Testis (tissue), 3 donors: ENCODE results near the gene LFNG. TPM values are rescaled to one million over a fixed set of nuclear protein-coding genes. Genes with fewer than 3 reads are reported as not detected.

Experiments used
- DNase-seq: peaks from one replicate; pipeline ENCODE4 v3.0.0-alpha.2; 2019
- H3K27ac ChIP-seq, 2 donors: fragments of 200-600 bp; sonication (generic); one replicate each; pipeline ENCODE4 v1.5.1; 2019
- H3K27me3 ChIP-seq: fragments of 200-600 bp; sonication (generic); one replicate; pipeline ENCODE4 v1.5.1; 2019
- H3K36me3 ChIP-seq: fragments of 200-600 bp; sonication (generic); one replicate; pipeline ENCODE4 v1.5.1; 2017; ENCODE audit warnings: low read depth; ENCODE audit errors: missing control alignments
- H3K4me1 ChIP-seq: fragments of 200-600 bp; sonication (generic); one replicate; pipeline ENCODE4 v1.5.1; 2019
- H3K4me3 ChIP-seq, 2 donors: fragments of 200-600 bp; sonication (generic); one replicate each; pipeline ENCODE4 v1.5.1; 2017 to 2019
- H3K9me3 ChIP-seq: fragments of 200-600 bp; sonication (generic); one replicate; pipeline ENCODE4 v1.5.1; 2017
- POLR2A ChIP-seq: fragments of 450-650 bp; IDR thresholded peaks from one replicate; pipeline ENCODE4 v1.6.1; 2017; ENCODE audit warnings: antibody characterized with exemption, mild to moderate bottlenecking, moderate library complexity
- WGBS, 2 donors: methylation state at CpG; one replicate each; pipeline ENCODE4 v1.1.5; 2018; 5-methylcytosine and 5-hydroxymethylcytosine counted together
- intact Hi-C: fragments of 100-400 bp; cut with DNase I; formaldehyde crosslinking; loops from one replicate; pipeline ENCODE4 v1.15.1; 2023; ENCODE audit warnings: low total_unique reads
- polyA plus RNA-seq: library from polyadenylated mRNA; stranded (reverse); fragments of 350-450 nt; fragmentation: Illumina TruSeq; extraction: RNeasy Lipid Tissue Mini Kit (QIAGEN cat#74804); gene quantifications from one replicate; pipeline ENCODE4 v1.2.3, GENCODE V29; 2014; ENCODE audit warnings: low read depth, low replicate concordance; ENCODE audit not compliant: insufficient read depth
- total RNA-seq, 2 donors: library from RNA; depleted of rRNA; stranded (reverse); fragments of >200 nt; gene quantifications; one replicate each; pipeline ENCODE4 v1.2.3, GENCODE V29; 2016
- TF ChIP-seq, protein P1 (sequence below), 3 experiments: fragments of 450-650 bp in 2 of 3; fragments of 200-600 bp in 1 of 3; sonication (generic) in 1 of 3; IDR thresholded peaks; one replicate each; pipeline ENCODE4 v1.5.1; 2016 to 2019; ENCODE audit warnings: antibody characterized with exemption in 3 of 3, mild to moderate bottlenecking in 2 of 3, moderate library complexity in 1 of 3

The LFNG gene
- total and polyA plus RNA-seq, 3 donors from 2014 or later, result 10.1 to 34.1 (median 18.3) TPM

DNA sequence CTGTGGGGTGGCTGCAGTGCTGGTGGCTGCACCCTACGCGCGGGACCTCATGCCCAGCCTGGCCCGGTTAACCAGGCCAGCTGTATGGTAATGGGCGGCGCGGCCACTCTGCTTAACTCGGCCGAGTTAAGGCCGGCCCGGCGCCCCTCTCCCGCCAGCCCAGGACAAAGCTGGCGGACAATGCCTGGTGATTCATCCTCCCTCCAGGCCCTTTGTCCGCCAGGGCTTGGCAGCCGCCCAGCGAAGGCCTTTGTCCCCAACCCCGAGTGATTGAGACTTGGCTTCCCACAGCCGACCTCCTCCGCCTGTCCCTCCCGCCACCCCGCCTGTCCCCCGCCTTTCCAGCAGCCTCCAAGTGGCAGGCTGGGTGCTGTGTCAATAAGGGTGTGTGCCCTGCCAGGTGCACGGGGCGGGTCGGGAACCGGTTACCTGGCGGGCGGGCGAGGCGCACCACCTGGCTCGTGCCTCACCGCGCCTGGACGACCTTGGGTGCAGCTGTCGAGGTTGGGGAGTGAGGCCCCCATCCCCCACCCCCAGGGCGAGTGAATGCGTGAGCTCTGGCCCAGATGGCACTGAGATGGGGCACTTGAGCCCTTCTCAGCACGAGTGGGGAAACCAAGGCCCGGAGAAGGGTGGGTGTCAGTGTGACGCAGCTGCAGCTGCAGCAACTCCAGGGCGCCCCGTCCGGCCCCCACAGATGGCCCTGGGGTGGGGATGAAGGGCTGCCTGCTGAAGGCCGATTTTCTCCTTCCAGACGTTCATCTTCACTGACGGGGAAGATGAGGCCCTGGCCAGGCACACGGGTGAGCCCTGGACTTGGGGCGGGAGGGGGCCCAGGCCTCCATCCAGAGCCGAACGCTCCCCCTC is 4.6 kb downstream of the LFNG start:
- Histone ChIP-seq H3K27ac (peak overlapping the region in 1 of 2 donors; percentile 2), H3K9me3 (no peaks in the 10 kb centered on the region), H3K27me3 (no peaks in the 10 kb centered on the region), H3K4me3 (no peak overlapping the region), H3K4me1 (peaks cover 48% of the 10 kb centered on the region), H3K36me3 (no peaks in the 10 kb centered on the region)
- DNase-seq, result peak; percentile 91
- intact Hi-C loops, result no loop called here
- TF ChIP-seq POLR2A, result no peak
- TF ChIP-seq, protein P1, sequence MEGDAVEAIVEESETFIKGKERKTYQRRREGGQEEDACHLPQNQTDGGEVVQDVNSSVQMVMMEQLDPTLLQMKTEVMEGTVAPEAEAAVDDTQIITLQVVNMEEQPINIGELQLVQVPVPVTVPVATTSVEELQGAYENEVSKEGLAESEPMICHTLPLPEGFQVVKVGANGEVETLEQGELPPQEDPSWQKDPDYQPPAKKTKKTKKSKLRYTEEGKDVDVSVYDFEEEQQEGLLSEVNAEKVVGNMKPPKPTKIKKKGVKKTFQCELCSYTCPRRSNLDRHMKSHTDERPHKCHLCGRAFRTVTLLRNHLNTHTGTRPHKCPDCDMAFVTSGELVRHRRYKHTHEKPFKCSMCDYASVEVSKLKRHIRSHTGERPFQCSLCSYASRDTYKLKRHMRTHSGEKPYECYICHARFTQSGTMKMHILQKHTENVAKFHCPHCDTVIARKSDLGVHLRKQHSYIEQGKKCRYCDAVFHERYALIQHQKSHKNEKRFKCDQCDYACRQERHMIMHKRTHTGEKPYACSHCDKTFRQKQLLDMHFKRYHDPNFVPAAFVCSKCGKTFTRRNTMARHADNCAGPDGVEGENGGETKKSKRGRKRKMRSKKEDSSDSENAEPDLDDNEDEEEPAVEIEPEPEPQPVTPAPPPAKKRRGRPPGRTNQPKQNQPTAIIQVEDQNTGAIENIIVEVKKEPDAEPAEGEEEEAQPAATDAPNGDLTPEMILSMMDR (IDR thresholded peaks at IDR 0.05), result no peak
- WGBS, 2 donors, result 64 to 85% methylated on average over 21 to 51 of the region's 51 CpGs

DNA sequence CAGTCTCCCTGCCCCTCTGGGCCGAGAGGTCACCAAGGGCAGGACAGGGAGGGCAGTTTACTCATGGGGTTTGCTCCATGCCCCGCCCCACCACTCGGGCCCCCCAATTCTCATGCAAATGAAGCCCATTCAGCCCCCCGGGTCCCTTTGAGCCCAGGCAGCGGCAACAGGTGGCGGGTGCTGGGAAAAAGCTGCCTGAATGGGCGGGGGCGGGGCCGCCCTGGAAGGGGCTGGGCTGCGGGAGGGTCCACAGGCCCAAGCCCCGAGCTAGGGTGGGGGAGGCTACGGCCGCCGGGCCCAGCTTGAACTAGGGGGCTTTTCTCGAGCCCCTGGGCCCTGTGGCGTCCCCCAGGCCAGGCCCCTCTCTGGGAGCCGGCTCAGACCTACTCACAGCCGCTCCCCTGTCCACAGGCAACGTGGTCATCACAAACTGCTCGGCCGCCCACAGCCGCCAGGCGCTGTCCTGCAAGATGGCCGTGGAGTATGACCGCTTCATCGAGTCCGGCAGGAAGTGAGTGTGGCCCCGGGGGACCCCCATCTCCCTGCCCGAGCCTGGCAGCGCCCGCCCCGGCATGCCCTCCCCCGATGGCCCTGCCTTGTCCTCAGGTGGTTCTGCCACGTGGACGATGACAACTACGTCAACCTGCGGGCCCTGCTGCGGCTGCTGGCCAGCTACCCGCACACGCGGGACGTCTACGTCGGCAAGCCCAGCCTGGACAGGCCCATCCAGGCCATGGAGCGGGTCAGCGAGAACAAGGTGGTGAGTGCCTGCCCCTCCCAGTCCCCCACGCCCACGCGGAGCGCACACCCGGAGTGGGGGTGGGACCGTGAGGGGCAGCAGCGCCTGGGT is 5.5 kb downstream of the LFNG start:
- H3K36me3 ChIP-seq, result no peaks in the 10 kb centered on the region
- intact Hi-C loops, result no loop called here
- no peaks in the 10 kb centered on the region for H3K27me3 ChIP-seq
- no peaks in the 10 kb centered on the region for H3K9me3 ChIP-seq
- no peak overlapping the region for H3K4me3 ChIP-seq
- no peak for DNase-seq
- H3K27ac ChIP-seq, result no peak overlapping the region
- WGBS, 2 donors, result 85 to 87% methylated on average over 20 to 49 of the region's 53 CpGs
- TF ChIP-seq, protein P1 (IDR thresholded peaks at IDR 0.05), result no peak
- TF ChIP-seq POLR2A, result no peak
- peaks cover 54% of the 10 kb centered on the region for H3K4me1 ChIP-seq

DNA sequence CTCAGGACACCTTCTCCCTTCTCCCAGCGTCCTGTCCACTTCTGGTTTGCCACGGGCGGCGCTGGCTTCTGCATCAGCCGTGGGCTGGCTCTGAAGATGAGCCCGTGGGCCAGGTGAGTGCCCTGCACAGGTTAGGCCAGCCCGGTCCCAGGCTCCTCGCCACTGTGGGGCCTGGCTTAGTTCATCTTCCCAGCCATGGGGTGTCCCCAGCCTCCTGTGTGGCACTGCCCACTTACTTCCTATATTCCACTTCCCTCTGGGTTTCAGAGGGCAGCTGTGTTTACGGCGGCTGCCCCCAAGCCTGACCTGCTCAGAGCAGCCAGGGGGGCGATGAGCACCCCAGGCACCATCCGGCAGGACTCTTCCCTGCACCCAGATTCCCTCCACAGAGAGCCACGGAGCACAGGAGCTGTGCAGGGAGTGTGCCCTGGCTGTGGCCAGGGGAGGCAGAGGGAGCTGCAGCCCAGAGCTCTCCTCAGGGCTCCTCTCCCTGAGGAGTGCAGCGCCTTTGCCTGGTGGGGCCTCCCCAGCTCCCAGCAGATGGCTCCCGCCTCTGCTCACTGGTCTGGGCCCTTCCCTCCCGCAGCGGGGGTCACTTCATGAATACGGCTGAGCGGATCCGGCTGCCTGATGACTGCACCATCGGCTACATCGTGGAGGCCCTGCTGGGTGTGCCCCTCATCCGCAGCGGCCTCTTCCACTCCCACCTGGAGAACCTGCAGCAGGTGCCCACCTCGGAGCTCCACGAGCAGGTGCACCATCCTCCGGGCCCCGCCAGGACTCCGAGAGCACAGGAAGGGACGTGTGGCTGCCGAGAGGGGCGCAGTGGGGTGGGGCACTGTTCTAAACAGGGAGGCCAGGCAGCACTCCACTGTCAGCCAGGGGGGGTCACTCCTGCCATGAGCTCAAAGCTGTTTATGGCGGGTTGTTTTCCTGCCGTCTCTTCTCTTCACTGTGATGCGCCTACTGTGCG is 6.4 kb downstream of the LFNG start:
- Histone ChIP-seq H3K27me3 (no peaks in the 10 kb centered on the region), H3K27ac (no peak overlapping the region), H3K4me3 (no peak overlapping the region), H3K4me1 (peaks cover 48% of the 10 kb centered on the region), H3K9me3 (no peaks in the 10 kb centered on the region), H3K36me3 (no peaks in the 10 kb centered on the region)
- intact Hi-C loops, result no loop called here
- 89 to 91% methylated on average over 29 to 36 of the region's 36 CpGs for WGBS, 2 donors
- TF ChIP-seq POLR2A, result no peak
- TF ChIP-seq, protein P1 (IDR thresholded peaks at IDR 0.05), result no peak
- no peak for DNase-seq

DNA sequence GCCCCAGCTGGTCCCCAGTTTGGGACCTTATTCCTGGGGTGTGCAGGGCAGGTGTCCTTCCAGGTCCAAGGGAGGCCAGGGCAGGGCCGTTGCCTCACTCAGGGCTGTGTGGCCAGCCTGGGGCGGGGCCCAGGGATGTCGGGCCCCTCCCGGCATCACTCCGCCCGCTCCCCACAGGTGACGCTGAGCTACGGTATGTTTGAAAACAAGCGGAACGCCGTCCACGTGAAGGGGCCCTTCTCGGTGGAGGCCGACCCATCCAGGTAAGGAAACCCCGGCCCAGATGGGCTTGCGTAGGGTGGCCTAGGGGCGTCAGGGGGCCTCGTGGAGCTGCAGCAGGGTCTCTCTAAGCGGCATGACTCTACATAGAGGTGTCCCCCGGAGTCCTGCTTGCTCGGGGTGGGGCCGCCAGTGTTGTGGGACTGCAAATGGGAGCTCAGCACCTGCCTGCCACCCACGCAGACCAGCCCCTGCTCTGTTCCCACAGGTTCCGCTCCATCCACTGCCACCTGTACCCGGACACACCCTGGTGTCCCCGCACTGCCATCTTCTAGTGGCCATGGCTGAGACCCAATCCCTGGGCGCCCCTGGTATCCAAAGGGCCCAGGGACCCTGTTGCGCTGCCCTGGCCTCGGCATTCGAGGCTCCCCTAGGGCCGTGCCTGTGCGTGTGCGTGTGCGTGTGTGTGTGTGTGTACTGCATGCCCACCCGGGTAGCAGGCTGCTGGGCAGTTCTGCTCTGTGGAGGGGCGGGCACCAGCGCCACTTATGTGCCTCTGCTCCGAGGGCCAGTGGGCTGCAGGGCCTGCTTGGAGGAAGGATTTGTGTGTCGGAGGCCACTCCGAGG is 7.3 kb downstream of the LFNG start:
- no peak overlapping the region for H3K4me3 ChIP-seq
- H3K9me3 ChIP-seq, result no peaks in the 10 kb centered on the region
- no peaks in the 10 kb centered on the region for H3K36me3 ChIP-seq
- no peak for DNase-seq
- WGBS, 2 donors, result 95 to 96% methylated on average over 8 to 40 of the region's 40 CpGs
- TF ChIP-seq, protein P1 (IDR thresholded peaks at IDR 0.05), result no peak
- TF ChIP-seq POLR2A, result no peak
- H3K27ac ChIP-seq, result no peak overlapping the region
- no peaks in the 10 kb centered on the region for H3K27me3 ChIP-seq
- H3K4me1 ChIP-seq, result peaks cover 40% of the 10 kb centered on the region
- intact Hi-C loops, result no loop called here
